Measurements from ENCODE around the gene CRYBA2. TPM values are rescaled to one million over a fixed set of nuclear protein-coding genes. Genes with fewer than 3 reads are reported as not detected.

The CRYBA2 gene
- polyA plus RNA-seq, 1 donor from 2014 or later, result not detected

DNA sequence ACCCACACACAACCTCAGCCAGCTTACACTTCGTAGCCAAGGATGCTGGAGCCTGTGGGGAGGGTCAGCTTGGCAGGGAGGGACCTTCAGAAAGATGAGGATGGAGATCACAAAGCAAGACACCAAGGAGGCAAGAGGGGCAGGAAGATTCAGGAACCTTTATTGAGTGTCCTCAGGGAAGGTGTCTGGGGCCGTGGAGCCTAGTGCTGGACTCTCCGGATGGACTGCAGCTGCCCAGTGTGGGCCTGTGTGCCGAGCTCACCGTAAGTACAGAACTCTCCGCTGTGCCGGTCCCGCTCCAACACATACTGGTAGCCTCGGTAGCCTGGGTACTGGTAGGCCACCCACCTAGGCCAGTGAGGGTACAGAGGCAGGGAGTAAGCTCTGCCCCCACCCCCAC lies 3.2 kb downstream of the CRYBA2 start:
- no peak overlapping the region for H3K4me2 ChIP-seq (ENCODE audit: low read length)
- no peaks in the 10 kb centered on the region for H3F3A ChIP-seq (ENCODE audit: insufficient read depth, low read length, poor library complexity, severe bottlenecking)
- H3K27ac ChIP-seq (ENCODE audit: low read length), result no peak overlapping the region
- H3K9me2 ChIP-seq (ENCODE audit: insufficient read depth, low read length), result no peaks in the 10 kb centered on the region
- H3K9me3 ChIP-seq (ENCODE audit: low read length), result no peaks in the 10 kb centered on the region
- no peaks in the 10 kb centered on the region for H3K79me2 ChIP-seq (replicated peaks; ENCODE audit: insufficient read depth, low read length)
- H3K36me3 ChIP-seq (ENCODE audit: insufficient read depth, low read length), result no peaks in the 10 kb centered on the region
- no peak overlapping the region for H3K4me3 ChIP-seq (ENCODE audit: low read length)
- peaks cover 100% of the 10 kb centered on the region for H3K27me3 ChIP-seq (ENCODE audit: insufficient read depth, low read depth, low read length)
- no peak overlapping the region for H3K9ac ChIP-seq (ENCODE audit: low read length)
- H4K20me1 ChIP-seq (ENCODE audit: insufficient read depth), result no peaks in the 10 kb centered on the region
- TF ChIP-seq EZH2 (IDR thresholded peaks at IDR 0.05; ENCODE audit: borderline replicate concordance, insufficient read depth, low read length, poor library complexity, severe bottlenecking) (no peak), EP300 (conservative IDR thresholded peaks at IDR 0.05; ENCODE audit: poor library complexity, severe bottlenecking) (no peak), MXI1 (conservative IDR thresholded peaks at IDR 0.05; ENCODE audit: poor library complexity, severe bottlenecking) (no peak), RAD21 (conservative IDR thresholded peaks at IDR 0.05) (no peak), TAF1 (IDR thresholded peaks at IDR 0.05; ENCODE audit: low read depth) (no peak), POLR2AphosphoS5 (IDR thresholded peaks at IDR 0.05) (no peak), SMC3 (conservative IDR thresholded peaks at IDR 0.05; ENCODE audit: poor library complexity) (no peak)
- TF ChIP-seq, protein P1, sequence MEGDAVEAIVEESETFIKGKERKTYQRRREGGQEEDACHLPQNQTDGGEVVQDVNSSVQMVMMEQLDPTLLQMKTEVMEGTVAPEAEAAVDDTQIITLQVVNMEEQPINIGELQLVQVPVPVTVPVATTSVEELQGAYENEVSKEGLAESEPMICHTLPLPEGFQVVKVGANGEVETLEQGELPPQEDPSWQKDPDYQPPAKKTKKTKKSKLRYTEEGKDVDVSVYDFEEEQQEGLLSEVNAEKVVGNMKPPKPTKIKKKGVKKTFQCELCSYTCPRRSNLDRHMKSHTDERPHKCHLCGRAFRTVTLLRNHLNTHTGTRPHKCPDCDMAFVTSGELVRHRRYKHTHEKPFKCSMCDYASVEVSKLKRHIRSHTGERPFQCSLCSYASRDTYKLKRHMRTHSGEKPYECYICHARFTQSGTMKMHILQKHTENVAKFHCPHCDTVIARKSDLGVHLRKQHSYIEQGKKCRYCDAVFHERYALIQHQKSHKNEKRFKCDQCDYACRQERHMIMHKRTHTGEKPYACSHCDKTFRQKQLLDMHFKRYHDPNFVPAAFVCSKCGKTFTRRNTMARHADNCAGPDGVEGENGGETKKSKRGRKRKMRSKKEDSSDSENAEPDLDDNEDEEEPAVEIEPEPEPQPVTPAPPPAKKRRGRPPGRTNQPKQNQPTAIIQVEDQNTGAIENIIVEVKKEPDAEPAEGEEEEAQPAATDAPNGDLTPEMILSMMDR (IDR thresholded peaks at IDR 0.05; ENCODE audit: poor library complexity, severe bottlenecking), result no peak
- TF ChIP-seq, protein P2, sequence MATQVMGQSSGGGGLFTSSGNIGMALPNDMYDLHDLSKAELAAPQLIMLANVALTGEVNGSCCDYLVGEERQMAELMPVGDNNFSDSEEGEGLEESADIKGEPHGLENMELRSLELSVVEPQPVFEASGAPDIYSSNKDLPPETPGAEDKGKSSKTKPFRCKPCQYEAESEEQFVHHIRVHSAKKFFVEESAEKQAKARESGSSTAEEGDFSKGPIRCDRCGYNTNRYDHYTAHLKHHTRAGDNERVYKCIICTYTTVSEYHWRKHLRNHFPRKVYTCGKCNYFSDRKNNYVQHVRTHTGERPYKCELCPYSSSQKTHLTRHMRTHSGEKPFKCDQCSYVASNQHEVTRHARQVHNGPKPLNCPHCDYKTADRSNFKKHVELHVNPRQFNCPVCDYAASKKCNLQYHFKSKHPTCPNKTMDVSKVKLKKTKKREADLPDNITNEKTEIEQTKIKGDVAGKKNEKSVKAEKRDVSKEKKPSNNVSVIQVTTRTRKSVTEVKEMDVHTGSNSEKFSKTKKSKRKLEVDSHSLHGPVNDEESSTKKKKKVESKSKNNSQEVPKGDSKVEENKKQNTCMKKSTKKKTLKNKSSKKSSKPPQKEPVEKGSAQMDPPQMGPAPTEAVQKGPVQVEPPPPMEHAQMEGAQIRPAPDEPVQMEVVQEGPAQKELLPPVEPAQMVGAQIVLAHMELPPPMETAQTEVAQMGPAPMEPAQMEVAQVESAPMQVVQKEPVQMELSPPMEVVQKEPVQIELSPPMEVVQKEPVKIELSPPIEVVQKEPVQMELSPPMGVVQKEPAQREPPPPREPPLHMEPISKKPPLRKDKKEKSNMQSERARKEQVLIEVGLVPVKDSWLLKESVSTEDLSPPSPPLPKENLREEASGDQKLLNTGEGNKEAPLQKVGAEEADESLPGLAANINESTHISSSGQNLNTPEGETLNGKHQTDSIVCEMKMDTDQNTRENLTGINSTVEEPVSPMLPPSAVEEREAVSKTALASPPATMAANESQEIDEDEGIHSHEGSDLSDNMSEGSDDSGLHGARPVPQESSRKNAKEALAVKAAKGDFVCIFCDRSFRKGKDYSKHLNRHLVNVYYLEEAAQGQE (IDR thresholded peaks at IDR 0.05; ENCODE audit: borderline replicate concordance), result no peak
- H2AFZ ChIP-seq (ENCODE audit: low read depth, low read length), result no peak overlapping the region

DNA sequence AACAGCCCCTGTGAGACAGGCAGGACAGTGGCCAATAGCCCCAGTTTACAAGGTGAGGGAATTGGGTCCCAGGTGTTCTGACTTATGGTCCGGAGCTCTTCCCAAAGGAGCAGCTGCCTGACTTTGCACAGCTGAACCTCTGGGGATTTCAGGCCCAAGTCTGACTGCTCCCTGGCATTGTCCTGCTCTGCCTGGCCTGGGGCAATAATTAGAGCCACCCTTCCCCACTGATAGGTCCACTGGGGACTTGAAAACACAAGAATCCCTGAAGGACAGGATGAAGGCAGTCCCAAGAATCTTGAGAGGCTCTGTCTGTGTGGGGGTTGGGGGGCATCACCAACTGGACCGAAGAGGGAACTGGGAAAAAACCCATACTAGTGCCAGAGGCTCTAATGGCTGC lies 4.6 kb downstream of the CRYBA2 start:
- TF ChIP-seq, protein P2 (IDR thresholded peaks at IDR 0.05; ENCODE audit: borderline replicate concordance), result no peak
- TF ChIP-seq, protein P1 (IDR thresholded peaks at IDR 0.05; ENCODE audit: poor library complexity, severe bottlenecking), result no peak
- TF ChIP-seq MXI1 (conservative IDR thresholded peaks at IDR 0.05; ENCODE audit: poor library complexity, severe bottlenecking) (no peak), POLR2AphosphoS5 (IDR thresholded peaks at IDR 0.05) (no peak), EZH2 (IDR thresholded peaks at IDR 0.05; ENCODE audit: borderline replicate concordance, insufficient read depth, low read length, poor library complexity, severe bottlenecking) (no peak), RAD21 (conservative IDR thresholded peaks at IDR 0.05) (no peak), SMC3 (conservative IDR thresholded peaks at IDR 0.05; ENCODE audit: poor library complexity) (no peak), EP300 (conservative IDR thresholded peaks at IDR 0.05; ENCODE audit: poor library complexity, severe bottlenecking) (no peak), TAF1 (IDR thresholded peaks at IDR 0.05; ENCODE audit: low read depth) (no peak)
- no peaks in the 10 kb centered on the region for H3K36me3 ChIP-seq (ENCODE audit: insufficient read depth, low read length)
- no peaks in the 10 kb centered on the region for H3K9me2 ChIP-seq (ENCODE audit: insufficient read depth, low read length)
- no peaks in the 10 kb centered on the region for H3K9me3 ChIP-seq (ENCODE audit: low read length)
- no peak overlapping the region for H3K4me2 ChIP-seq (ENCODE audit: low read length)
- H3F3A ChIP-seq (ENCODE audit: insufficient read depth, low read length, poor library complexity, severe bottlenecking), result no peaks in the 10 kb centered on the region
- no peak overlapping the region for H2AFZ ChIP-seq (ENCODE audit: low read depth, low read length)
- no peaks in the 10 kb centered on the region for H4K20me1 ChIP-seq (ENCODE audit: insufficient read depth)
- no peak overlapping the region for H3K9ac ChIP-seq (ENCODE audit: low read length)
- H3K4me3 ChIP-seq (ENCODE audit: low read length), result no peak overlapping the region
- H3K27me3 ChIP-seq (ENCODE audit: insufficient read depth, low read depth, low read length), result peaks cover 100% of the 10 kb centered on the region
- H3K79me2 ChIP-seq (replicated peaks; ENCODE audit: insufficient read depth, low read length), result no peaks in the 10 kb centered on the region
- no peak overlapping the region for H3K27ac ChIP-seq (ENCODE audit: low read length)

Data from neural cell (in vitro differentiated cells).